KMS-11 (cell line): Measurements from ENCODE around the gene POU2AF3.

Source experiments
- H2AFZ ChIP-seq: fragments of 200-600 bp; sonication (generic); 2 replicates; pipeline ENCODE4 v1.6.1; 2016; ENCODE audit warnings: antibody characterized with exemption, mixed run types, low read depth
- H3K27ac ChIP-seq: fragments of 200-600 bp; sonication (generic); 2 replicates; pipeline ENCODE4 v1.6.1; 2016; ENCODE audit warnings: mild to moderate bottlenecking, mixed run types
- H3K27me3 ChIP-seq: fragments of 200-600 bp; sonication (generic); 2 replicates; pipeline ENCODE4 v1.6.1; 2017; ENCODE audit warnings: mild to moderate bottlenecking, low read depth, mixed run types, moderate library complexity; ENCODE audit not compliant: insufficient read depth
- H3K36me3 ChIP-seq: fragments of 200-600 bp; sonication (generic); 2 replicates; pipeline ENCODE4 v1.6.1; 2017; ENCODE audit warnings: mild to moderate bottlenecking, mixed run types; ENCODE audit not compliant: insufficient read depth
- H3K4me1 ChIP-seq: fragments of 200-600 bp; sonication (generic); 2 replicates; pipeline ENCODE4 v1.6.1; 2016; ENCODE audit warnings: mild to moderate bottlenecking, low read depth, mixed run types; ENCODE audit not compliant: poor library complexity, severe bottlenecking
- H3K4me2 ChIP-seq: fragments of 200-600 bp; sonication (generic); 2 replicates; pipeline ENCODE4 v1.7.0; 2016; ENCODE audit warnings: mild to moderate bottlenecking, mixed run types
- H3K4me3 ChIP-seq: fragments of 200-600 bp; sonication (generic); IDR thresholded peaks from 2 replicates; pipeline ENCODE4 v1.6.1; 2017; ENCODE audit warnings: low read depth, low read length, mixed read lengths; ENCODE audit not compliant: insufficient read depth
- H3K79me2 ChIP-seq: fragments of 200-600 bp; sonication (generic); 2 replicates; pipeline ENCODE4 v1.6.1; 2016; ENCODE audit warnings: low read depth, mixed run types; ENCODE audit not compliant: insufficient read depth
- H3K9ac ChIP-seq: fragments of 200-600 bp; sonication (generic); 2 replicates; pipeline ENCODE4 v1.6.1; 2016; ENCODE audit warnings: mild to moderate bottlenecking, mixed run types
- H4K20me1 ChIP-seq: fragments of 200-600 bp; sonication (generic); 2 replicates; pipeline ENCODE4 v1.6.1; 2016; ENCODE audit warnings: mild to moderate bottlenecking, mixed run types; ENCODE audit not compliant: insufficient read depth
- CTCF ChIP-seq: fragments of 200-600 bp; sonication (generic); conservative IDR thresholded peaks from 2 replicates; pipeline ENCODE4 v1.6.1; 2017; ENCODE audit warnings: low read depth, mild to moderate bottlenecking, antibody characterized with exemption, low read length, moderate library complexity, mixed read lengths

The POU2AF3 gene

DNA sequence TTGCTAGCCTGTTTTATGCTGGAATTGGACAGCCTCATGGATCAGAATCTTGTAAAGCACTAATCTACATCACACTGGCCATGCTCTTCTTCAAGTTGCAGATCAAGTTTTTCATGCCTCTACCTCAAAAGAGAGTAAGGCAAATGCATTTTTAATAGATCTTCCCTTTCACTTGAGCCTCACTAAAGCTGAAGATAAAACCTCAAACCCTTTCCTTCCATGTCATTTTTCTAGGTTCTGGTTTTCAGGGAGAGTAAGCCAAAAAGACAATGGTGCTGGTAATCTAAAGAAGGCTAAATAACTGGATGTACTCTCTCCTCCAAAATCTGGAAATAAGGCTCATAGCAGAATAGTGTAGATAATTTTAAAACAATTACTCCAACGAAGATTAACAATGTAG, 52.5 kb downstream of the POU2AF3 start:
- Histone ChIP-seq H3K79me2 (no peaks in the 10 kb centered on the region), H3K36me3 (no peaks in the 10 kb centered on the region), H3K4me2 (no peak overlapping the region), H2AFZ (no peak overlapping the region), H3K27ac (no peak overlapping the region), H3K4me1 (peaks cover 13% of the 10 kb centered on the region), H3K27me3 (no peaks in the 10 kb centered on the region), H4K20me1 (no peaks in the 10 kb centered on the region), H3K9ac (no peak overlapping the region), H3K4me3 (no peak overlapping the region)
- TF ChIP-seq CTCF: no peak

GRCh38 chr11:111351374-111352055, 53.2 kb downstream of the POU2AF3 start:
- Histone ChIP-seq H3K27ac (no peak overlapping the region), H3K27me3 (no peaks in the 10 kb centered on the region), H3K4me3 (no peak overlapping the region), H3K36me3 (no peaks in the 10 kb centered on the region), H3K4me1 (peaks cover 10% of the 10 kb centered on the region), H4K20me1 (no peaks in the 10 kb centered on the region), H3K9ac (no peak overlapping the region), H3K4me2 (no peak overlapping the region), H3K79me2 (no peaks in the 10 kb centered on the region), H2AFZ (no peak overlapping the region)
- TF ChIP-seq CTCF: no peak

- no peak for TF ChIP-seq CTCF
- Histone ChIP-seq H4K20me1 (no peaks in the 10 kb centered on the region), H3K79me2 (no peaks in the 10 kb centered on the region), H3K9ac (no peak overlapping the region), H2AFZ (no peak overlapping the region), H3K4me1 (peaks cover 10% of the 10 kb centered on the region), H3K4me3 (no peak overlapping the region), H3K27me3 (no peaks in the 10 kb centered on the region), H3K4me2 (no peak overlapping the region), H3K36me3 (no peaks in the 10 kb centered on the region), H3K27ac (no peak overlapping the region)
Observed at GRCh38 chr11:111352231-111352746, 53.9 kb downstream of the POU2AF3 start.

DNA sequence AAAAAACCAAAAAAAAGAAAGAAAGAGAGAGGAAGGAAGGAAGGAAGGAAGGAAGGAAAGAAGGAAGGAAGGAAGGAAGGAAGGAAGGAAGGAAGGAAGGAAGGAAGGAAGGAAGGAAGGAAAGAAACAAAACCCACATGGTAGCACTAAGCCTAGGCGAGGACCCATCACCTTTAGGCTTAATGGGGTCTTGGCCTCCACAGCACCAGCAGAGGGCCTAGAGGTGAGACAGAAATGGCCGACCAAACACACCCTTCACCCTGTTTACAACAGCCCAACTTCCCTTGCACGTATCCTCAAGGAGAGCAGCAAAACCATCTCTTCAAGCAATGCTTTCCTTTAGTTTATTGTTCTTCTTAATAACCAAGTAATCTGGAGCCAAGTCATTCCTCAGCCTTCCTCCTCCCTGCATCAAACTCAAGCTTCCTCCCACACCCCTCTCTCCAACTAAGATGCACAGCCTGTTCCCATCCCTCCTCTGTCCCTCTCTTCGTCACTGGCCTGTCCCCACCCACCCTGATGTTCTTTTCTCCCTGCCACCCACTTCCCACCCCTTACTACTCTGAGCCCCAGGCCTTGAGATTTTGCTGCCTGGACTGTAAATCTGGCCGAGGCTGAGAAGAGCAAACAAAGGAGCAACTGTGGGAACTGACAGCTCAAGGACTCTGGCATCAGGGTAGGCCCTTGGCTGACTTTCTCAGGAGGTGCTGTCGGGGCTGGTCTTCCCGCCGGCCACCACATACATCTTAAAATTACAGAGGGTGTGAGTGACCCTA, 54.8 kb downstream of the POU2AF3 start:
- Histone ChIP-seq H3K27me3 (no peaks in the 10 kb centered on the region), H3K4me3 (no peak overlapping the region), H3K9ac (no peak overlapping the region), H3K79me2 (no peaks in the 10 kb centered on the region), H3K36me3 (no peaks in the 10 kb centered on the region), H3K27ac (no peak overlapping the region), H3K4me1 (peaks cover 10% of the 10 kb centered on the region), H2AFZ (no peak overlapping the region), H4K20me1 (no peaks in the 10 kb centered on the region), H3K4me2 (no peak overlapping the region)
- TF ChIP-seq CTCF: no peak
